Keratinocyte (primary cell): Measurements from ENCODE around the gene ATIC. TPM values are rescaled to one million over a fixed set of nuclear protein-coding genes. Genes with fewer than 3 reads are reported as not detected.

Experiments
- DNase-seq: peaks from one replicate; pipeline ENCODE4 v3.0.0-alpha.2; 2011; ENCODE audit warnings: low read depth, missing footprints, low spot score
- FAIRE-seq: peaks from 2 replicates; lab custom pipeline; 2011; peaks lifted over from hg19 to GRCh38; lab: Jason Lieb, UNC
- H2AFZ ChIP-seq: 2 replicates; pipeline ENCODE4 v1.6.0; 2012; ENCODE audit warnings: low read length, control low read depth, inconsistent platforms; ENCODE audit not compliant: control insufficient read depth
- H3K27ac ChIP-seq: 2 replicates; pipeline ENCODE4 v1.5.1; 2011; ENCODE audit warnings: low read length; ENCODE audit not compliant: control insufficient read depth, insufficient read depth
- H3K27me3 ChIP-seq: 3 replicates; pipeline ENCODE4 v1.6.0; 2011; ENCODE audit warnings: low read length; ENCODE audit not compliant: control insufficient read depth, insufficient read depth; ENCODE audit errors: extremely low read depth
- H3K36me3 ChIP-seq, 2 experiments: 2 replicates in 1 of 2; 3 replicates in 1 of 2; pipeline ENCODE4 v1.5.1; 2011; ENCODE audit warnings: low read length in 2 of 2, mild to moderate bottlenecking in 1 of 2; ENCODE audit not compliant: control insufficient read depth in 2 of 2, insufficient read depth in 2 of 2; ENCODE audit errors: extremely low read depth in 1 of 2
- H3K4me1 ChIP-seq: 3 replicates; pipeline ENCODE4 v1.5.1; 2011; ENCODE audit warnings: low read length; ENCODE audit not compliant: control insufficient read depth, insufficient read depth; ENCODE audit errors: extremely low read depth
- H3K4me2 ChIP-seq: 3 replicates; pipeline ENCODE4 v1.6.0; 2011; ENCODE audit warnings: low read depth, low read length; ENCODE audit not compliant: control insufficient read depth, insufficient read depth; ENCODE audit errors: extremely low read depth
- H3K4me3 ChIP-seq, 3 experiments: fragments of 200-600 bp in 1 of 3; sonication (generic) in 1 of 3; 2 replicates in 2 of 3; 3 replicates in 1 of 3; pipeline ENCODE4 v1.5.1; 2011 to 2016; ENCODE audit warnings: low read length in 3 of 3, mild to moderate bottlenecking in 3 of 3, control low read depth in 2 of 3, inconsistent platforms in 1 of 3, low read depth in 1 of 3, mixed read lengths in 1 of 3, mixed run types in 1 of 3, moderate library complexity in 1 of 3; ENCODE audit not compliant: control insufficient read depth in 2 of 3, insufficient read depth in 2 of 3; ENCODE audit errors: extremely low read depth in 1 of 3
- H3K79me2 ChIP-seq: 2 replicates; pipeline ENCODE4 v1.6.0; 2012; ENCODE audit warnings: low read length; ENCODE audit not compliant: control insufficient read depth, insufficient read depth
- H3K9ac ChIP-seq: 3 replicates; pipeline ENCODE4 v1.6.0; 2011; ENCODE audit warnings: low read length; ENCODE audit not compliant: control insufficient read depth, insufficient read depth; ENCODE audit errors: extremely low read depth
- H3K9me1 ChIP-seq: 3 replicates; pipeline ENCODE4 v1.6.0; 2011; ENCODE audit warnings: low read length; ENCODE audit not compliant: control insufficient read depth, insufficient read depth; ENCODE audit errors: extremely low read depth
- H3K9me3 ChIP-seq: 2 replicates; pipeline ENCODE4 v1.5.1; 2012; ENCODE audit warnings: low read depth, low read length; ENCODE audit not compliant: control insufficient read depth
- H4K20me1 ChIP-seq: 3 replicates; pipeline ENCODE4 v1.6.0; 2011; ENCODE audit warnings: low read length; ENCODE audit not compliant: control insufficient read depth, insufficient read depth; ENCODE audit errors: extremely low read depth
- EZH2 ChIP-seq: IDR thresholded peaks from one replicate; pipeline ENCODE4 v1.6.1; 2012; ENCODE audit warnings: inconsistent platforms, mild to moderate bottlenecking, low read length, moderate library complexity
- dilution Hi-C: fragments of 300-500 bp; cut with MboI; formaldehyde crosslinking; loops from one replicate; pipeline ENCODE4 v1.7.0; 2020; ENCODE audit warnings: low sequenced_read_pairs; ENCODE audit not compliant: extremely low pct_ligation_motif_present
- polyA plus RNA-seq, 5 experiments: library from polyadenylated mRNA; depleted of rRNA in 3 of 5; stranded (reverse) in 3 of 5; stranded (forward) in 1 of 5; unstranded in 1 of 5; fragments of >200 nt; gene quantifications; 1 replicate in 1 of 5; 2 replicates in 3 of 5; 3 replicates in 1 of 5; pipeline versions ENCODE4 v1.2.1 to v1.2.3, GENCODE V29; 2011 to 2012; ENCODE audit warnings: missing spikeins in 2 of 5, low read depth in 1 of 5, low replicate concordance in 1 of 5
- TF ChIP-seq, protein P1 (sequence below), 3 experiments: IDR thresholded peaks in 1 of 3; conservative IDR thresholded peaks in 1 of 3; optimal IDR thresholded peaks in 1 of 3; 2 replicates in 2 of 3; 3 replicates in 1 of 3; pipeline versions ENCODE3 to v1.5.1; 2011; ENCODE audit warnings: low read length in 3 of 3, mild to moderate bottlenecking in 3 of 3, moderate library complexity in 2 of 3, control low read depth in 1 of 3, inconsistent platforms in 1 of 3; ENCODE audit not compliant: insufficient read depth in 2 of 3; ENCODE audit errors: extremely low read depth in 1 of 3

The ATIC gene
- polyA plus RNA-seq, 1 donor (not counting 4 experiments of a cell fraction or from before 2014, with no cell fraction given) = 110 TPM

DNA sequence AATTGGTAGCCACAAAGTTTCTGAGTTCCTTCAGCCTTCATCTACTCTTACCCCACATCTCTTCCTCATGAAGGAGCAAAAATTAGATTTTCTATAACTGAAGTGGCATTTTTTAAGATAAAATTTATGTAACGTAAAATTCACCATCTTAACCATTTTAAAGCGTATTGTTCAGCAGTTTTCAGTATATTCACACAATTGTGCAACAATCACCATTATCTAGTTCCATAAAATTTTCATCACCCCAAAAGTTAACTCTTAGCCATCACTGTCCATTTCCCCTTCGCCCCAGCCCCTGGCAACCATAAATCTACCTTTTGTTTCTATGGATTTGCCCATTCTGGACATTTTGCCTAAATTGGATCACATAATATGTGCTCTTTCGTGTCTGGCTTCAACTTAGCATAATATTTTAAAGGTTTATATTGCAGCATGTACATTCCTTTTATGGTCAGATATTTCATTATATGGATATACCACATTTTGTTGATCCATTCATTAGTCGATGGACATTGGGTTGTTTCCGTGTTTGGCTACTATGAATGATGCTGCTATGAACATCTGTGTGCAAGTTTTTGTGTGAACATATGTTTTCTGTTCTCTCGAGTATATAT, 44.6 kb downstream of the ATIC start:
- TF ChIP-seq, protein P1, sequence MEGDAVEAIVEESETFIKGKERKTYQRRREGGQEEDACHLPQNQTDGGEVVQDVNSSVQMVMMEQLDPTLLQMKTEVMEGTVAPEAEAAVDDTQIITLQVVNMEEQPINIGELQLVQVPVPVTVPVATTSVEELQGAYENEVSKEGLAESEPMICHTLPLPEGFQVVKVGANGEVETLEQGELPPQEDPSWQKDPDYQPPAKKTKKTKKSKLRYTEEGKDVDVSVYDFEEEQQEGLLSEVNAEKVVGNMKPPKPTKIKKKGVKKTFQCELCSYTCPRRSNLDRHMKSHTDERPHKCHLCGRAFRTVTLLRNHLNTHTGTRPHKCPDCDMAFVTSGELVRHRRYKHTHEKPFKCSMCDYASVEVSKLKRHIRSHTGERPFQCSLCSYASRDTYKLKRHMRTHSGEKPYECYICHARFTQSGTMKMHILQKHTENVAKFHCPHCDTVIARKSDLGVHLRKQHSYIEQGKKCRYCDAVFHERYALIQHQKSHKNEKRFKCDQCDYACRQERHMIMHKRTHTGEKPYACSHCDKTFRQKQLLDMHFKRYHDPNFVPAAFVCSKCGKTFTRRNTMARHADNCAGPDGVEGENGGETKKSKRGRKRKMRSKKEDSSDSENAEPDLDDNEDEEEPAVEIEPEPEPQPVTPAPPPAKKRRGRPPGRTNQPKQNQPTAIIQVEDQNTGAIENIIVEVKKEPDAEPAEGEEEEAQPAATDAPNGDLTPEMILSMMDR (optimal IDR thresholded peaks at IDR 0.05 in 1 of 3, IDR thresholded peaks at IDR 0.05 in 1 of 3, conservative IDR thresholded peaks at IDR 0.05 in 1 of 3; ENCODE audit: extremely low read depth in 1 of 3, insufficient read depth in 2 of 3, low read length in 3 of 3) = no peak
- TF ChIP-seq EZH2 = no peak
- H3K4me1 ChIP-seq = no peaks in the 10 kb centered on the region
- no peaks in the 10 kb centered on the region for H3K9me3 ChIP-seq
- dilution Hi-C loops = no loop called here
- no peak overlapping the region for H2AFZ ChIP-seq
- no peak overlapping the region for H3K4me3 ChIP-seq
- H3K27me3 ChIP-seq = no peaks in the 10 kb centered on the region
- H4K20me1 ChIP-seq = no peaks in the 10 kb centered on the region
- no peaks in the 10 kb centered on the region for H3K79me2 ChIP-seq
- H3K27ac ChIP-seq = no peak overlapping the region
- DNase-seq = no peak
- no peaks in the 10 kb centered on the region for H3K9me1 ChIP-seq
- H3K4me2 ChIP-seq = no peak overlapping the region
- H3K9ac ChIP-seq = no peak overlapping the region
- FAIRE-seq = no peak
- peaks cover 0 to 4% of the 10 kb centered on the region in 2 experiments for H3K36me3 ChIP-seq

DNA sequence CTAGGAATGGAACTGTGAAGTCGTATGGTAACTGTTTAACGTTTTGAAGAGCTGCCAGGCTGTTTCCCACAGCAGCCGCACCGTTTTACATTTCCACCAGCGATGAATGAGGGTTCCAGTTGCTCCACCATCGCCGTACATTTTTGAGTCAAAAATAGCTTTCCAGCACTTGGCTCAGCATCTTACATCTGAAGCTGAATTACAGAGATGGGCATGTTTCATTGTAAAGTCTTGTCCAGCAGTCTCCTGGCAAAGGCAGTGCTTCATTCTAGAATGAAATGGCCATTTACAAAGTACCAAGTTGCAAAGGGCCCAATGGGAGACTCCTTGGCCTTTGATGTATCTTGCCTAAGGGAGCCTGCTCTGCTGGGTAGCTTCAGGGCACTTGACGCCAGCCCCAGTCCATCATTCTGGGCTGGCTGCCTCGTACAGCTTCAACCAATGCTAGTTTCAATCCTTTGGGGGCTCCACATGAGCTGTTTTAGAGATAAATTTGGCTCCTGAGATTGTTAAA, 45.1 kb downstream of the ATIC start:
- Histone ChIP-seq H3K4me2 (no peak overlapping the region), H3K9ac (no peak overlapping the region), H3K4me1 (no peaks in the 10 kb centered on the region), H3K9me1 (no peaks in the 10 kb centered on the region), H2AFZ (no peak overlapping the region), H3K9me3 (no peaks in the 10 kb centered on the region), H3K4me3 (no peak overlapping the region), H3K27ac (no peak overlapping the region), H3K36me3 (peaks cover 0 to 3% of the 10 kb centered on the region in 2 experiments), H4K20me1 (no peaks in the 10 kb centered on the region), H3K27me3 (no peaks in the 10 kb centered on the region), H3K79me2 (no peaks in the 10 kb centered on the region)
- dilution Hi-C loops = no loop called here
- FAIRE-seq (no peak), DNase-seq (no peak)
- TF ChIP-seq, protein P1 (optimal IDR thresholded peaks at IDR 0.05 in 1 of 3, IDR thresholded peaks at IDR 0.05 in 1 of 3, conservative IDR thresholded peaks at IDR 0.05 in 1 of 3; ENCODE audit: extremely low read depth in 1 of 3, insufficient read depth in 2 of 3, low read length in 3 of 3) = no peak
- TF ChIP-seq EZH2 = no peak
